ENCODE data around the gene ATP6V0A1.
"Not testable (repeated sequence)": the region's sequence is repeated elsewhere in the genome, so short reads cannot be mapped to it uniquely, and the experiment has no call there.

DNA sequence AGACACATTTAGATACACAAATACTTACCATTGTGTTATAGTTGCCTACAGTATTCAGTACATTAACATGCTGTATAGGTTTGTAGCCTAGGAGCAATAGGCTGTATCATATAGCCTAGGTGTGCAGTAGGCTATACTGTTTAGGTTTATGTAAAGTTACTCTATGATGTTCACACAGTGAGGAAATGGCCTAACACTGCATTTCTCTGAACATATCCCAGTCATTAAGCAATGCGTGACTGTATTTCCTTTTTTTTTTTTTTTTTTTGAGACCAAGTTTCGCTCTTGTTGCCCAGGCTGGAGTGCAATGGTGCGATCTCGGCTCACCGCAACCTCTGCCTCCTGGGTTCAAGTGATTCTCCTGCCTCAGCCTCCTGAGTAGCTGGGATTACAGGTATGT is 40.7 kb upstream of the ATP6V0A1 start:
- peak; percentile 42; the same call in 1 of the 2 replicates for TF ChIP-seq SPI1 (IDR thresholded peaks at IDR 0.05; ENCODE audit: borderline replicate concordance, low read depth)
- TF ChIP-seq, protein P1, sequence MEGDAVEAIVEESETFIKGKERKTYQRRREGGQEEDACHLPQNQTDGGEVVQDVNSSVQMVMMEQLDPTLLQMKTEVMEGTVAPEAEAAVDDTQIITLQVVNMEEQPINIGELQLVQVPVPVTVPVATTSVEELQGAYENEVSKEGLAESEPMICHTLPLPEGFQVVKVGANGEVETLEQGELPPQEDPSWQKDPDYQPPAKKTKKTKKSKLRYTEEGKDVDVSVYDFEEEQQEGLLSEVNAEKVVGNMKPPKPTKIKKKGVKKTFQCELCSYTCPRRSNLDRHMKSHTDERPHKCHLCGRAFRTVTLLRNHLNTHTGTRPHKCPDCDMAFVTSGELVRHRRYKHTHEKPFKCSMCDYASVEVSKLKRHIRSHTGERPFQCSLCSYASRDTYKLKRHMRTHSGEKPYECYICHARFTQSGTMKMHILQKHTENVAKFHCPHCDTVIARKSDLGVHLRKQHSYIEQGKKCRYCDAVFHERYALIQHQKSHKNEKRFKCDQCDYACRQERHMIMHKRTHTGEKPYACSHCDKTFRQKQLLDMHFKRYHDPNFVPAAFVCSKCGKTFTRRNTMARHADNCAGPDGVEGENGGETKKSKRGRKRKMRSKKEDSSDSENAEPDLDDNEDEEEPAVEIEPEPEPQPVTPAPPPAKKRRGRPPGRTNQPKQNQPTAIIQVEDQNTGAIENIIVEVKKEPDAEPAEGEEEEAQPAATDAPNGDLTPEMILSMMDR (IDR thresholded peaks at IDR 0.05; ENCODE audit: insufficient read depth, low read length), result not testable (repeated sequence)
- TF ChIP-seq GABPA (IDR thresholded peaks at IDR 0.05; ENCODE audit: low read depth), result not testable (repeated sequence)
